ENCODE measurements around the gene NR6A1.
A peak's percentile ranks its signal among the peaks of the same experiment; 100 is the strongest.

GRCh38 chr9:124784509-124784908, 13.4 kb upstream of the NR6A1 start:
- TF ChIP-seq CTCF (IDR thresholded peaks at IDR 0.05) (no peak), POLR2A (IDR thresholded peaks at IDR 0.05) (no peak), POLR2AphosphoS5 (IDR thresholded peaks at IDR 0.05; ENCODE audit: insufficient read depth in 1 of 2, low read depth in 1 of 2) (peak in 1 of 2 donors; percentile 63)
